Fibroblast of lung (primary cell): ENCODE data around the gene CCDC54.

Source experiments
- EZH2 ChIP-seq: IDR thresholded peaks from 2 replicates; pipeline ENCODE4 v1.5.1; 2012; ENCODE audit warnings: low read length, control low read depth, mild to moderate bottlenecking; ENCODE audit errors: missing control alignments
- TF ChIP-seq, protein P1 (sequence below), 2 donors: IDR thresholded peaks in 1 of 2; conservative IDR thresholded peaks in 1 of 2; 1 replicate in 1 of 2; 2 replicates in 1 of 2; pipeline ENCODE4 v1.5.1; 2011 to 2012; ENCODE audit warnings: low read length in 2 of 2, control low read depth in 1 of 2, inconsistent platforms in 1 of 2, low read depth in 1 of 2, mild to moderate bottlenecking in 1 of 2

DNA sequence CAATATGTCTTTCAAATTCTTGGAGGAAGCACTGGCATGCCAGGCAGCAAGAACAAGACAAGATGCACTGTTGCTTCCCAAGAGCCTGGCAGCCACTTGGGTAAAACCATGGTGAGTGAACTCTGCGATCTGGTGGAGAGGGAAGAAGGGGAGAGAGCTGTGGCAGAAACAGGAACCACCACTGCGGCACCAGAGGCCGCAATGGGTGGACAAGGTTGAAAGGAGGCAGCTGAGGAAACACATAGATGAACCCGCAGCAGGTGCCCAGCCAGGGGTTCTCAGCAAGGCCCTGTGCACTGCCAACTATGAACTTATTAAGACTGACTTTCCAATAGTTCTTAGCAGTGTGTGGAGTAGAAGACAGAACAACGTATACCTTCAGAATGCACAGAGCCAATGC lies 48.2 kb upstream of the CCDC54 start:
- TF ChIP-seq, protein P1, sequence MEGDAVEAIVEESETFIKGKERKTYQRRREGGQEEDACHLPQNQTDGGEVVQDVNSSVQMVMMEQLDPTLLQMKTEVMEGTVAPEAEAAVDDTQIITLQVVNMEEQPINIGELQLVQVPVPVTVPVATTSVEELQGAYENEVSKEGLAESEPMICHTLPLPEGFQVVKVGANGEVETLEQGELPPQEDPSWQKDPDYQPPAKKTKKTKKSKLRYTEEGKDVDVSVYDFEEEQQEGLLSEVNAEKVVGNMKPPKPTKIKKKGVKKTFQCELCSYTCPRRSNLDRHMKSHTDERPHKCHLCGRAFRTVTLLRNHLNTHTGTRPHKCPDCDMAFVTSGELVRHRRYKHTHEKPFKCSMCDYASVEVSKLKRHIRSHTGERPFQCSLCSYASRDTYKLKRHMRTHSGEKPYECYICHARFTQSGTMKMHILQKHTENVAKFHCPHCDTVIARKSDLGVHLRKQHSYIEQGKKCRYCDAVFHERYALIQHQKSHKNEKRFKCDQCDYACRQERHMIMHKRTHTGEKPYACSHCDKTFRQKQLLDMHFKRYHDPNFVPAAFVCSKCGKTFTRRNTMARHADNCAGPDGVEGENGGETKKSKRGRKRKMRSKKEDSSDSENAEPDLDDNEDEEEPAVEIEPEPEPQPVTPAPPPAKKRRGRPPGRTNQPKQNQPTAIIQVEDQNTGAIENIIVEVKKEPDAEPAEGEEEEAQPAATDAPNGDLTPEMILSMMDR (conservative IDR thresholded peaks at IDR 0.05 in 1 of 2, IDR thresholded peaks at IDR 0.05 in 1 of 2; ENCODE audit: low read depth in 1 of 2, low read length in 2 of 2) = no peak
- TF ChIP-seq EZH2 = no peak
